Uterus (tissue), 4 donors: ENCODE results near the gene BMPR2. TPM values are rescaled to one million over a fixed set of nuclear protein-coding genes. Genes with fewer than 3 reads are reported as not detected.

Source experiments
- DNase-seq, 2 donors: peaks; one replicate each; pipeline ENCODE4 v3.0.0-alpha.2; 2019 to 2020
- H3K27ac ChIP-seq, 2 donors: fragments of 200-600 bp; sonication (generic); 1 replicate in 1 of 2; 2 replicates in 1 of 2; pipeline ENCODE4 v1.5.1; 2016 to 2018
- H3K27me3 ChIP-seq, 2 donors: fragments of 200-600 bp; sonication (generic); one replicate each; pipeline ENCODE4 v1.5.1; 2018 to 2019; ENCODE audit warnings: control low read depth in 1 of 2
- H3K36me3 ChIP-seq, 2 donors: fragments of 200-600 bp; sonication (generic); one replicate each; pipeline ENCODE4 v1.5.1; 2019; ENCODE audit warnings: control low read depth in 1 of 2
- H3K4me1 ChIP-seq, 2 donors: fragments of 200-600 bp; sonication (generic); one replicate each; pipeline ENCODE4 v1.5.1; 2018 to 2019; ENCODE audit warnings: control low read depth in 1 of 2
- H3K4me3 ChIP-seq, 2 donors: fragments of 200-600 bp; sonication (generic); 1 replicate in 1 of 2; 2 replicates in 1 of 2; pipeline ENCODE4 v1.5.1; 2018 to 2019; ENCODE audit warnings: mild to moderate bottlenecking in 1 of 2
- H3K9me3 ChIP-seq, 2 donors: fragments of 200-600 bp; sonication (generic); one replicate each; pipeline ENCODE4 v1.5.1; 2019; ENCODE audit warnings: control low read depth in 1 of 2
- POLR2A ChIP-seq, 2 donors: fragments of 450-650 bp; IDR thresholded peaks; one replicate each; pipeline ENCODE4 v1.6.1; 2016; ENCODE audit warnings: antibody characterized with exemption in 2 of 2, mild to moderate bottlenecking in 1 of 2, moderate library complexity in 1 of 2
- intact Hi-C: fragments of 100-400 bp; cut with DNase I; formaldehyde crosslinking; loops from one replicate; pipeline ENCODE4 v1.15.1; 2023; ENCODE audit warnings: low total_unique reads
- total RNA-seq, 4 donors: library from RNA; depleted of rRNA in 3 of 4; stranded (reverse); fragments of >200 nt in 3 of 4; gene quantifications; one replicate each; pipeline versions ENCODE4 v1.1.0 to v1.2.4, GENCODE V29; 2014 to 2023
- TF ChIP-seq, protein P1 (sequence below), 4 experiments: fragments of 200-600 bp in 2 of 4; fragments of 450-650 bp in 2 of 4; sonication (generic) in 2 of 4; IDR thresholded peaks; one replicate each; pipeline ENCODE4 v1.5.1; 2016 to 2019; ENCODE audit warnings: antibody characterized with exemption in 4 of 4, mild to moderate bottlenecking in 2 of 4, moderate library complexity in 1 of 4
- donor health status: DM: yes; HTN: yes; CAD: no.

The BMPR2 gene
- total RNA-seq, 4 donors from 2014 or later = 38.7 to 101 (median 62.3) TPM

DNA sequence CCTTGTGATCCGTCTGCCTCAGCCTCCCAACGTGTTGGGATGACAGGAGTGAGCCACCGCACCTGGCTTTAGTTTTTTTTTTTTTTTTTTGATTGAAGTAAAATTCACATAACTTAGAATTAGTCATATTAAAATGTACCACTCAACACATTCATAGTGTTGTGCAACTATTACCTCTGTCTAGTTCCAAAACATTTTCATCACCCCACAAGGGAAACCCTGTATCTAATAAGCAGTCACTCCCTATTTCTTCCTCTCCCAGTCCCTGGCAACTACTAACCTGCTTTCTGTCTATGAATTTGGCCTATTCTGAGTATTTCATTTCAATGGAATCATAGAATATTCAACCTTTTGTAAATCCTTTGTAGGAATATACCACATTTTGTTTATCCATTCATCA lies 134.8 kb downstream of the BMPR2 start:
- Histone ChIP-seq H3K27ac (peak overlapping the region in 1 of 2 donors; percentile 28), H3K4me3 (no peak overlapping the region), H3K4me1 (no peaks in the 10 kb centered on the region), H3K9me3 (no peaks in the 10 kb centered on the region), H3K36me3 (no peaks in the 10 kb centered on the region), H3K27me3 (no peaks in the 10 kb centered on the region)
- intact Hi-C loops = no loop called here
- no peak for TF ChIP-seq POLR2A (IDR thresholded peaks at IDR 0.05)
- TF ChIP-seq, protein P1, sequence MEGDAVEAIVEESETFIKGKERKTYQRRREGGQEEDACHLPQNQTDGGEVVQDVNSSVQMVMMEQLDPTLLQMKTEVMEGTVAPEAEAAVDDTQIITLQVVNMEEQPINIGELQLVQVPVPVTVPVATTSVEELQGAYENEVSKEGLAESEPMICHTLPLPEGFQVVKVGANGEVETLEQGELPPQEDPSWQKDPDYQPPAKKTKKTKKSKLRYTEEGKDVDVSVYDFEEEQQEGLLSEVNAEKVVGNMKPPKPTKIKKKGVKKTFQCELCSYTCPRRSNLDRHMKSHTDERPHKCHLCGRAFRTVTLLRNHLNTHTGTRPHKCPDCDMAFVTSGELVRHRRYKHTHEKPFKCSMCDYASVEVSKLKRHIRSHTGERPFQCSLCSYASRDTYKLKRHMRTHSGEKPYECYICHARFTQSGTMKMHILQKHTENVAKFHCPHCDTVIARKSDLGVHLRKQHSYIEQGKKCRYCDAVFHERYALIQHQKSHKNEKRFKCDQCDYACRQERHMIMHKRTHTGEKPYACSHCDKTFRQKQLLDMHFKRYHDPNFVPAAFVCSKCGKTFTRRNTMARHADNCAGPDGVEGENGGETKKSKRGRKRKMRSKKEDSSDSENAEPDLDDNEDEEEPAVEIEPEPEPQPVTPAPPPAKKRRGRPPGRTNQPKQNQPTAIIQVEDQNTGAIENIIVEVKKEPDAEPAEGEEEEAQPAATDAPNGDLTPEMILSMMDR (IDR thresholded peaks at IDR 0.05) = no peak
- no peak for DNase-seq

DNA sequence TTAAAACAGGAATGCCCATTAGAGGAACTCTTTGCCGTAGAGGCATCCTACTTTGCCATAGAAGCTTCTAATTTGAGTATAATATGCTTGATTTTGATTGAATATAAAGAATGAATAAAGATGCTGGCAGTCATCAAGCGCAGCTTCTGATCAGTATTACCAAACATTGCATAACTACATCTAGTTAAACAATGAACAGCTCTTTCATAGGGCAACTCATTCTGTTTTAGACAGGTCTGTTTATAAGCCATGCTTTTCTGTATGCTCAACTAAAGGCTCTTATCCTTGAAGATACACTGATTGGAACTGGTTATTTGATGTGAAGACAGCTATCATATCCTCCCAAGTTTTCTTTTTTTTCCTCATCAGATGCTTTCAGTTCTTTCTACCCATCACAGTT lies 136.0 kb downstream of the BMPR2 start:
- H3K27ac ChIP-seq = no peak overlapping the region
- H3K36me3 ChIP-seq = no peaks in the 10 kb centered on the region
- H3K4me1 ChIP-seq = no peaks in the 10 kb centered on the region
- H3K9me3 ChIP-seq = no peaks in the 10 kb centered on the region
- intact Hi-C loops = no loop called here
- H3K4me3 ChIP-seq = no peak overlapping the region
- TF ChIP-seq, protein P1 (IDR thresholded peaks at IDR 0.05) = no peak
- no peak for TF ChIP-seq POLR2A (IDR thresholded peaks at IDR 0.05)
- no peaks in the 10 kb centered on the region for H3K27me3 ChIP-seq
- DNase-seq = no peak

DNA sequence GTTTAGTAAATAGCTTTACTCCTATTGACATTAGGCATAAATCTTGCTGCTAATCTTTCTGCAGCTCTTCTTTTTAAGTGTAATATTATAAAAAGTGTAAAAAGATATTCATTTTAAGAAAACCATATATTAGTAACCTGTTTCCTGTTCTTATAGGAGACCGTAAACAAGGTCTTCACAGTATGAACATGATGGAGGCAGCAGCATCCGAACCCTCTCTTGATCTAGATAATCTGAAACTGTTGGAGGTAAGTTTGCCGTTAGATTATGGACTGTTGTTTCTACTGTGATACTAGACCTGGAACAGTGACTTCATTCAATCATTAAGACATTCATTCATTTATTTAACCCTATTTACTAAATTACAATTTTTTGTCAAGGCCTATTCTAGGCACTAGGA lies 138.6 kb downstream of the BMPR2 start:
- Histone ChIP-seq H3K27ac (no peak overlapping the region), H3K36me3 (no peaks in the 10 kb centered on the region), H3K27me3 (no peaks in the 10 kb centered on the region), H3K4me3 (no peak overlapping the region), H3K9me3 (no peaks in the 10 kb centered on the region), H3K4me1 (no peaks in the 10 kb centered on the region)
- DNase-seq = no peak
- no peak for TF ChIP-seq POLR2A (IDR thresholded peaks at IDR 0.05)
- TF ChIP-seq, protein P1 (IDR thresholded peaks at IDR 0.05) = no peak
- intact Hi-C loops = no loop called here

DNA sequence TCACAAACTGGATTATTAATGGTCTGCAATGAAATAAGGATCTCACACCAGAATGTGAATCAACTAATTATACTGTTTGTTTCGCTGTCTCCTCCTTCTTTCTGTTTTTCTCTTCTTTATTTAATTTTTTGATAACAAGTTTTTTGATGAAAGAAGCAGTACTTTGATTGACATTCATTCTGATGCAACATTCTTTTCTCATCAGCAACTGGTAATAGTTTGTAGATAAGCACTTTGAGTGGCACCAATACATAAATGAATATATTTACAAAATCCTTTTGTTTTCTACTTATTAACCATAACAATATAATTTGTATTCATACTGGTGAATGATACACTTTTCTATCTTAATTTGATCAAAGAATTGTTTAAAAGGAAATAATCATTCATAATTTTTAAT lies 143.3 kb downstream of the BMPR2 start:
- TF ChIP-seq POLR2A (IDR thresholded peaks at IDR 0.05) = no peak
- TF ChIP-seq, protein P1 (IDR thresholded peaks at IDR 0.05) = no peak
- Histone ChIP-seq H3K4me1 (no peaks in the 10 kb centered on the region), H3K9me3 (no peaks in the 10 kb centered on the region), H3K4me3 (no peak overlapping the region), H3K27me3 (no peaks in the 10 kb centered on the region), H3K36me3 (no peaks in the 10 kb centered on the region), H3K27ac (no peak overlapping the region)
- intact Hi-C loops = no loop called here
- no peak for DNase-seq

DNA sequence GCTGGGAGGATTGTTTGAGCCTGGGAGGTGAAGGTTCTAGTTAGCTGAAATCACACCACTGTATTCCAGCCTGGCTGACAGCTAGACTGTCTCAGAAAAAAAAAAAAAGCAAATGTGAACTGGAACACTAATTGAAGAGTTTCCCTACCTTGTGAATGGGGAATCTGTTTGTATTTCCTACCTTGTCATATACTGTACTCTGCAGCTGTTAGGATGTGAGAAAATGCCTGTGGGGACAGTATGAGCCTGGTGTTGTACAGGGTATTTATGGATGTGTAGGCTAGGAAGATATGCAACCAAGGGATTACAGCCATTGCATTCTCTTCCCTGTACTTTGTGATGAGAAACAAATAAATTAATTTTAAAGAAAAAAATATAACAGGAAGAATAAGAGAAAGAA lies 145.3 kb downstream of the BMPR2 start:
- intact Hi-C loops = loop anchor here (2.0 kb wide), 1 partner anchor 15 kb away; no protein-coding TSS in a partner anchor
- H3K27ac ChIP-seq = no peak overlapping the region
- no peak for TF ChIP-seq POLR2A (IDR thresholded peaks at IDR 0.05)
- TF ChIP-seq, protein P1 (IDR thresholded peaks at IDR 0.05) = no peak
- no peaks in the 10 kb centered on the region for H3K4me1 ChIP-seq
- no peaks in the 10 kb centered on the region for H3K36me3 ChIP-seq
- H3K27me3 ChIP-seq = no peaks in the 10 kb centered on the region
- DNase-seq = no peak
- no peaks in the 10 kb centered on the region for H3K9me3 ChIP-seq
- no peak overlapping the region for H3K4me3 ChIP-seq
